NCI-H1930 (cell line): ENCODE data around the gene RAP1GAP2.
"Not testable (repeated sequence)": the region's sequence is repeated elsewhere in the genome, so short reads cannot be mapped to it uniquely, and the experiment has no call there.

Experiments used
- DNase-seq, 2 experiments: peaks; one replicate each; lab custom pipeline; 2025; lab: John Stamatoyannopoulos, UW

Gene RAP1GAP2

DNA sequence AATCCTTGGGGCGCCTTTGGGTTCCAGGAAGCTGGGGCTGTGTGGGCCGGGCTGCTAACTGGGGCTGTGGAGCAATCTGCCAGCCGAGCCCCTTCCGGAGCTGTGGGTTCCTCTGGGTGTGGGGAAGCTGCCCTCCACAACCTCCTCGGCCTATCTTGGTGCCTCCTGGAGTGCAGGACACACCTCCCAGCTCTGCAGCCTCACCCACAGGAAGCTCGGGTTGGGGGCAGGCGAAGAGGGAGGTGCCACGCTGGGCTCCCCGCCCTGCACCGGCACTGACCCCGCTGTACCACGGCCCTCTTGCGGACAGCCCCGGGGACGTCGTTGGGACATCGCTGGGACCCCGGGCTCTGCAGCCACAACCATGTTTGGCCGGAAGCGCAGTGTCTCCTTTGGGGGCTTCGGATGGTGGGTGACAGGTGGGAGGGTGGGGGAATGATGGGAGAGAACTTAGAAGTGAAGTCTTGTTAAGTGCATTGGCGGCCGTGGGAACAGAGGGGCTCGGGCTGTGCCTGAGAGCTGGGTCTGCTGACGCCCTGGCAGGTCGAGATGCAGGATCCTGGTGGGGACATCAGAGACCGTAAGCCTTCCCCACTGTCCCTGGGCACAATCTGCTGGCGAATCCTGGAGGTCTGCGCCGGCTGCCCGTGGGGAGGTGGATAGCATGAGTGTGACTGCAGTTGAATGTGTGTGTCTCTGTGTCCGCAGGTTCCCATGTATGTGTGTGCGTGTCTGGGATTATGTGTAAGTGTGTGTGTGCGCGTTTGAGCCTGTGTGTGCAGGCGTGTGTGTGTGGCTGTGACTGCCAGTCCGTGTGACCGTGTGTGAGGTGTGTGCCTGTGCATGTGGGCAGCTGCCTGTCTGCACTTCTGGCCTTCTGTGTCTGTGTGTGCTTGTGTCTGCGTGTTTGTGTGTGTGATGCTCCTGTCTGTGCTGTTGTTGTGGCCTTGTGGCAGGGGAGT is at the start of gene RAP1GAP2:
Gene RAP1GAP2, plus strand, starts transcription at position 275 of the 962 bp plus-strand sequence. Its CDS starts 90 bp downstream, at position 365.
- DNase-seq: no peak

DNA sequence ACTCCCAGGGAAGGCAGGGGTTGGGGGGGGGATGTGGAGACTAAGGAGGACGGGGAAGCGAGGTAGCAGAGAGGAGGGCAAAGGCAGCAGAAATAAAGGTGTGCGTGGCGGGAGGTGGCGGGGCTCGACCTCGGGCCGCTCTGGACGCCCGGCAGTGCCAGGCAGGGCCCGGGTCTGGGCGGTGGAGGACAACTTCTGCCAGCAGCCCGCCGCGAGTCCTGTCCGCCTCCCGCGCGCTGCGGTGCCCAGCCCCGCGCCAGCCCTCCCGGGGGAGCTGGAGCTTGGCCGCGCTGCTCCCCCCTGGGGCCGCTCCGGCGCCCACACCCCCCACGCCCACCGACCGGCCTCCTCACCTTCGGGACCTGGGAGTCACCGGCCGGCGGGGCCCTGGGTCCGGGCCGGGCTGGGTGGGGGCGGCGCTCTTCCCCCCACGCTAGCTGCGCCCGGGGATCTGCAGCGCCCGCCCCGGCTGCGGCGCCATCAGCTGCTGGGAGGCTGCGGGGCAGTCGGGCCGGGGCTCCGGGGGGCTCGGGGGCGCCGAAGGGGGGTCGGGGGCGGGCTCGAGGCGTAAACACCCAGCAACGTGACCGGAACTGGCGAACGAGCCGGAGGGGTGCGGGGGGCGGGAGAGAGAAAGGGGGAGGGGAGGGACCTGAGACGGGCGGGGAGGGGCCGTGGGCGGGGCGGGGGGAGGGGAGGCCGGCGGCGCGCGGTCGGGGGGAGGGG is 47.0 kb upstream of the RAP1GAP2 start, which contains the start of gene CCDC92B:
Gene CCDC92B, minus strand, starts transcription at position 595 of the 726 bp plus-strand sequence. CDS start 14,507 bp downstream, outside the sequence.
- DNase-seq: peak; percentile 40 to 63

GRCh38 chr17:2749784-2750181 is 46.5 kb upstream of the RAP1GAP2 start:
- DNase-seq: peak; percentile 47 to 63

- no peak for DNase-seq
Observed at GRCh38 chr17:2750721-2751120, 45.5 kb upstream of the RAP1GAP2 start.

DNA sequence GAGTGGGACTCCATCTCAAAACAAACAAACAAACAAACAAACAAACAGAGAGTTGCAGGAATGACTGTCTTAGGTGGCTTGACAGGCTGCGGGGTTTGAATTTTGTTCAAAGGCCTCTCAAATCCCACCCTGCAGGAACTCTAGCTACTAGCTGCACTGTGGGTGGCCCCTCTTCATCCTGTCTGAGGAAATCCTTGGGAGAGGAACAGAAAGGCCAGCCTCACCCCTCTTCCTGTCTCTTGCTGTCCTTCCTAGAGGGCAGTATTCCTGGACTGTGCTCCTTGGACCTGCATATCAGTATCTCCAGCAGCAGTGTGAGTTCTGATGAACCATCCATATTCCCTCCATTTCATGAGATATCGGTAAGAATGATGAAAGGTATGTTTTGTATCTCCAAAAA is 44.7 kb upstream of the RAP1GAP2 start:
- DNase-seq: no peak

DNA sequence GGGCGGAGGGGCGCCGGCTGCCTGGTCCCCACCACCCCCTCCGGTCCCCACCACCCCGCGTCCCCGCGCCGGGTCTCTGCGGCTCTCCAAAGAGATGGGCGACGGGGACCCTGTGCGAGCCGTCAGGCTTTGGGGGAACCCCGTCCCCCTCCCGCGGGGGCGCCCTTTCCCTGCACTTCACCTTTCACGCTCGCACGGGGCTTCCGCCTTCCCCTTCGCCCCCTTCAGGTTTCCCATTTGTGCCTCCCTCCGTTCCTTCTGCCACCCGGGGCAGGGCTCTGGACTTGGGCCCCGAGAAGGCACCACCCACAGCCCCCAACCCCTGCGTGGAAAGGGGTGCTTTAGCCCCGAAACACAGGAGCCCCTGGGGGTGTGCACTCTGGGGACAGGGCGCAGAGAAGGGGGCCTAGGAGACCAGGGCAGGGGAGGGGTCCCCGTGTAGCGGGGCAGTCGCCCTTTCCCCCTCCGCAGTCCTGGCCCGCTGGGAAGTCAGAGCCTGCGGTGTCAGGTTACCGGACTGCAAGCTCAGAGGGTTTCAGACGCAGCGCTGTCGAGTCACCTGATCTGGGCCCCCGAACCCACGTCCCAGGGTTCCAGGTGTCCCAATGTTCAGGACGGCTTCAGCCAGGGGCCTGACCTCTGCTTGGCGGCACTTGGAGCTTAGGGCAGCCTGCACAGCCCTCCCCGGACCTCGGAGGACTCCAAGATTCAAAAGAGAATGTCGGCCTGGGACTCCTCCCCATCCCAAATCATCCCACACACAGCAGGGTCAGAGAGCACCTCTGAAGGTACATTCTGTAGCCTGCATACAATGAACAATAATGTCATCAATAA is 40.1 kb upstream of the RAP1GAP2 start:
- DNase-seq: peak in 1 of 2 experiments; percentile 21

DNA sequence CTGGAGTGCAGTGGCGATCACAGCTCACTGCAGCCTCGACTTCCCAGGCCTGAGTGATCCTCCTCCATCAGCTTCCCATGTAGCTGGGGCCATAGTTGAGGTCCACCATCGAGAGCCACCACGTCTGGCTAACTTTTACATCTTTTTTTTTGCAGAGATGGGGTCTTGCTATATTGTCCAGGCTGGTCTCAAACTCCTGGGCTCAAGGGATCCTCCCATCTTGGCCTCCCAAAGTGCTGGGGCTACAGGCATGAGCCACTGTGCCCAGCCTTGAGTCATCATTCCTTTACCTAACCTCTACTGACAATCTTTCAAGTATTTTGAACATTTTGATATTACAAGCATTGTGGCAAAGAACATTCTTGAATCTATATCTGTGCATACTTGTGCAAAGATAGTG is 37.4 kb upstream of the RAP1GAP2 start:
- DNase-seq: no peak

DNA sequence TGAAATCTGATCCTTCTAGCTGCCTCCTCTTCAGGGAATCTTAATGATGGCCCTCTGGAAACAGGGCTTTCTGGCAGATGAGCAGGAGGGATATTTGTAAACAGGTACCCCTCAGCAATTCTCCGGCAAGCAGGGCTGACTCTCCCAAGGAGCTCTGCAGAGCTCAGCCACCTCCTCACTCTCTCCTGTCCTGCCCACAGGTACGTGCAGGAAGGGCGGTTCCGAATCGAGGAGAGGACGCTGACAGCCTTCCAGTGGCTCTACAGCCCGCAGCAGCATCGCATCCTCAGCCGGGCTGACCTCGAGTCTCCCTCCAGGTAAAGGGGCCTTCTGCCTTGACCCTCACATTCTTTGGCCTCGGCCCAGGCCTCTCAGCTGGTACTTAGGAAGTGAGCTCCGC is 26.1 kb upstream of the RAP1GAP2 start:
- no peak for DNase-seq

DNA sequence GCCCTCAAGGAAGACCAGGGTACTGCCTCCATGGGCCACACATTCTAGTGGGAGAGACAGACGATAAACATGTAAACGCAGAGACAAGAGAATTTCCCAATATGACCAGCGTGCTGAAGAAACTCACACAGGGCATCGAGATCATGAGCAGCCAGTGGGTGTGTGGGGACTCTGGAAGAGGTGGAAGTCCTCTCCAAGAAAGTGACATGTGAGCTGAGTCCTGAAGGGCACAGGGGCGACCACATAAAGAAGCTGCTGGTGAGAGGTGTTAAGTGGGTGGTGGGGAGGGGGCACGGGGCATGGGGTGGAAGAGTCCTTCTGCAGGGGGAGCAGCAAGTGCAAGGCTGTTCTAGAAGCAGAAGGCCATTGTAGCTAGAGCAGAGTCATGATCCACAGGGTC is 21.0 kb upstream of the RAP1GAP2 start:
- no peak for DNase-seq

DNA sequence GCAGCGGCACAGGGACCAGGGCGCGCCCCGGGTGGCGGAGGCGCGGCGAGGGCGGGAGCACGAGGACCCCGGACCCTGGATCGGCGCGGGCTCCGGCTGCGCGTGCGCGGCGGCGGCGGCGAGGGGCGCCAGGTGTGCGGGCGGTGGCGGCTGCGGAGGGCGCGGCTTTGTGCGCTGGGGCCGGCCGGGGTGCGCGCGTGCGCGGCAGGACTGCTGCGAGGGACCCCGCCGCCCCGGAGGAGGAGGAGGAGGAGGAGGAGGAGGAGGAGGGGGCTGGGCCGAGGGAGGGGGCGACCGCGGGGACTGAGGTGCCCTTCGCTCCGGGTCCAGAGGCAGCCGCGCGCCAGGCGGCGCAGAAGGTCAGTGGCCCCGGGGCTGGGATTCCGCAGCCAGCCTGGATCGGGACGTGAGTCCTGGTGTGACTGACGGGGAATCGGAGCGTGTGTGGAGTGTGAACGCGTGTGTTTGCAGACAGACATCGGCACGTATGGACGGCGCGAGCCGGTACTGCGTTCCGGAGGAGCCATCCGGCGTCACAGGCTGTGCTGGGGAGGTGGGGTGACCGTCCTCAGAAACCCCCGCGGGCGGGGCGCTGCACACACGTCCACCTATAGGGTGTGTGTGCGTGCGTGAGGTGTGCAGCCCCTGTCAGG is 19.5 kb upstream of the RAP1GAP2 start:
- peak; percentile 66 to 75 for DNase-seq

DNA sequence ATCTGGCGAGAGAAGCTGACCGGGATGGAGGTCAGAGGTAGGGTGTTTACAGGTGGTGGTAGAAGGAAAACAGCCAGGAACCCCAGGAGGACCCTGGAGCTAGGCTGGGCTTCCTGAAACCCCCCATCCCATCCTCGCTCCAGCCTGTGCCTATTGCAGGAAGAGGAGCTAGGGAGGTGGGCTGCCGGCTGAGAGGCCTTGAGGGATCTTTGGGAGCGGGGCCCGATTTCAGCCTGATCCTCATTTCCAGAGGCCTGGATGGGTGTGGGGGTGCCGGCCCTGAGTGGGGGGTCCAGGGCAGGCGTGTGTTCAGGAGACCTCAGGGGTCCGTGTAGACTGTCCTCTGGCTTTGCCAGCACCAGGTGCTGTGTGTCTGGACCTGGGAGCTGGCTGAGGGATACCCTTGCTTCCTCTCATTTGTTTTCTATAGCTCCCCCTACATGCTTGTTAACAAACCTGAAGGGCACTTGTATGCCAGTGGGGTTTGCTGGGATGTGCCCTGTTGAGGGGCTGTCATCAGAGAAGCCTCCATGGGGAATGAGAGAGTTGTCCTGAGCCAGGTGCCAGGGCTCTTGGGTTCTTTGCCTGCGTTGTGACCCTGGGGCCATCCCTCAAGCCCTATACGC is 18.9 kb upstream of the RAP1GAP2 start:
- DNase-seq: no peak

- no peak for DNase-seq
Observed at GRCh38 chr17:2778489-2778888, 17.7 kb upstream of the RAP1GAP2 start.

- no peak for DNase-seq
Observed at GRCh38 chr17:2779545-2779944, 16.7 kb upstream of the RAP1GAP2 start.

DNA sequence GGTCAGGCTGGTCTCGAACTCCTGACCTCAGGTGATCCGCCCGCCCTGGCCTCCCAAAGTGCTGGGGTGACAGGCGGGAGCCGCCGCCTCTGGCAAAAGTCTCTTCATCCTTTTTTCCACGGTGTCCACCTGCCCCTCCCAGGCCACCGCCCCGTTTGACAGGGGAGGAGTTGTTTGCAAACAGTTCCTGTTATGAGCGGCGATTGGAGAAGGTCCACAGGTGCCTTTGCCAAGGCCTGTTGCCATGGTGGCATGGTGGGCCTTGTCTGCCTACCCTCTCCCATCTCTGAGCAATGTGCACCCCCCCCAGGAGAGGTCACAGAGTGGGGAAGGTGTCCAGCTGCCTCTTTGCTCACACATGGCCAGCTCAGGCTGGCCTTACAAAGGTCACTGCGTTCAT is 16.0 kb upstream of the RAP1GAP2 start:
- no peak for DNase-seq

DNA sequence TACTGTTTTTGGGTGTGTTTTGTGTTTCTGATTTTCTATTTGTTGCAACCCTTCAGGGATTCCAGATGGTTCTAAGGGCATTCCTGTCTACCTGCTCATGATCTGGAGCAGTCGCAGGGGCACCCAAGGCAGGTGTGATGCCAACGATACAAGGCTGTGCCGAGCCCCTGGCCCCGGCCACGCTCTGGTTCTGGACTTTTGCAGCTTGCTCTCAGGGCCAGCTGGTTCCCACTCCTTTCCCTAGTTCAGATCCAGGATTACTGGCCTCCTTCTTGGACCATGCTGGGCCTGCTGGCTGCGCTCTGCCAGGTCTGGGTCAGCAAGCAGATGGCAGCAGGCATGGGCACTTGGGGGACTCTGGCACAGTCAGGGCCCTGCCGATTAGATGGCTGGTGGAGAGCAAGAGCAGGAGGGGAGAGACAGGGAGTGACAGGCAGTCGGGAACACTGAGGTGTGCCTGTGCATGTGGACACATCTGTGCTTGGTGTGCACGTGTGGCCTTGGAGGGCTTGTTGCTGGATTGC is 15.2 kb upstream of the RAP1GAP2 start:
- no peak for DNase-seq

GRCh38 chr17:2781598-2781997 is 14.6 kb upstream of the RAP1GAP2 start:
- not testable (repeated sequence) for DNase-seq

DNA sequence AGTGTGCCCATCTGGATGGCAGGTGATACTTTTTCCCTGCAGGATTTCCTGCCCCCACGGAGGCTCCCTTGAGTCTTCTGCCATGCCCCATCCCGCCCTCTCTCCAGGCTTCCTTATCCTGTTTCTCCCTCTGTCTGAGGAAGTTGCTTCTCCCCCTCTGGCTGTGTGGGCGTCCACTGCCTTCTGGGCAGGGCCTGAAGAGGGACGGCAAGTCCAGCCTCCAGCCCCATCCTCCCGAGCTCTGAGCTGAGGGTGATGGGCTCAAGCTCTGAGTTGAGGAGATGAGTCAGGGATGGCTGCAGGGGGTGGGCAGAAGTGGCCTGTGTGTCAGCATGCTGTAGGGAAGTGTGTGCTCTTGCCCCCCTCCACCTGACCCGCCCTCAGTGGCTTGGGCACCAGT is 14.2 kb upstream of the RAP1GAP2 start:
- DNase-seq: no peak

DNA sequence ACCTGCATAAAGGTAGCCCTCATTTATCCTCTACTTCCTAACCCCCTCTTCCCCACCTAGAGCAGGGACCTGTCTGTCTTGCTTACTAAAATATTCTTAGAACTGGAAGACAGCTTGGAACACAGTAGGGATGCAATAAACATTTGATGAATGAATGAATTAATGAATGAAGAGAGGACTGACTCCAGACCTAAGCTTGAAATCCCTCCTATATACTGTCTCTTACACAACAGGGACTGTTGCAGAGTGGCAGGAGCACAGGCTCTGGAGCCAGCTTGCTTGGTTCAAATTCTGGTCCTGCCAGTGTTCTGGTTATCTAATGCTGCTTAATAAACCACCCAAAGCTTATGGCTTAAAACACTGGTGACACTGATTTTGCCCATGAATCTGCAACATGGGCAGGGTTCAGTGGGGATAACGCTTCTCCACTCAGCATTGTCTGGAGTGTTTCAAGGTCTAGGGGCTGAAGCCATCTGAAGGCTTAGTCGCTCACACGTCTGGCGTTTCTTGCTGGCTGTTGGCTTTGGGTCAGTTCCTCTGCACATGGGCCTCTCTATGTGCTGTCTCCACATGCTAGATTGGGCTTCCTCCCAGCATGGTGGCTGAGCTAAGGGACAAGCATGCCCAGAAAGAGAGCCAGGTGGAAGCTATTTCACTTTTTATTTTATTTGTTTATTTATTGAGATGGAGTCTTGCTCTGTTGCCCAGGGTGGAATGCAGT is 12.8 kb upstream of the RAP1GAP2 start:
- no peak for DNase-seq

GRCh38 chr17:2784864-2785263 is 11.4 kb upstream of the RAP1GAP2 start:
- DNase-seq: no peak

DNA sequence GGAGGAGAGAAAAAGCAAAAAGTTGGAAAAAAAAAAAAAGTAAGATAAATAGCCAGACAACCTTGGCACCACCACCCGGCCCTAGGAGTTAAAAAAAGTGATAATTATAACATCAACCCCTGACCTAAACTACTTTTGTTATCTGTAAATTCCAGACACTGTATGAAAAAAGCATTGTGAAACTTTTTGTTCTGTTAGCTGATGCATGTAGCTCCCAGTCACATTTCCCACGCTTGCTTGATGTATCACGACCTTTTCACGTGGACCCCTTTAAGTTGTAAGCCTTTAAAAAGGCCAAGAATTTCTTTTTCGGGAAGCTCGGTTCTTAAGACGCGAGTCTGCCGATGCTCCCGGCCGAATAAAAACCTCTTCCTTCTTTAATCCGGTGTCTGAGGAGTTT is 10.9 kb upstream of the RAP1GAP2 start:
- not testable (repeated sequence) for DNase-seq
